Uterus (tissue), 2 donors: Measurements from ENCODE around the gene PPM1H.

ENCODE experiments used
- CTCF ChIP-seq, 4 experiments: fragments of 200-600 bp in 2 of 4; fragments of 450-650 bp in 2 of 4; sonication (generic) in 2 of 4; IDR thresholded peaks; one replicate each; pipeline ENCODE4 v1.5.1; 2016 to 2019; ENCODE audit warnings: antibody characterized with exemption in 4 of 4, mild to moderate bottlenecking in 2 of 4, moderate library complexity in 1 of 4
- POLR2A ChIP-seq, 2 donors: fragments of 450-650 bp; IDR thresholded peaks; one replicate each; pipeline ENCODE4 v1.6.1; 2016; ENCODE audit warnings: antibody characterized with exemption in 2 of 2, mild to moderate bottlenecking in 1 of 2, moderate library complexity in 1 of 2

GRCh38 chr12:62966990-62967506, 32.1 kb upstream of the PPM1H start:
- TF ChIP-seq CTCF (IDR thresholded peaks at IDR 0.05) (no peak), POLR2A (IDR thresholded peaks at IDR 0.05) (no peak)
